HG02678 (cell line): Measurements from ENCODE around the gene UXS1.
A peak's percentile ranks its signal among the peaks of the same experiment; 100 is the strongest.
"Not testable (repeated sequence)": the region's sequence is repeated elsewhere in the genome, so short reads cannot be mapped to it uniquely, and the experiment has no call there.

Experiments used
- ATAC-seq: cut with Tn5 transposase; IDR thresholded peaks from one replicate; pipeline ENCODE4 v1.9.1; 2021; ENCODE audit warnings: mild to moderate bottlenecking, moderate library complexity; ENCODE audit not compliant: unreplicated experiment

UXS1 gene

GRCh38 chr2:106193977-106194778 is at the start of gene UXS1:
Gene UXS1, minus strand, starts transcription at chr2:106194301. Its CDS starts 60 bp downstream, at chr2:106194241.
- peak; percentile 67 for ATAC-seq

GRCh38 chr2:106239491-106239890 is 45.4 kb upstream of the UXS1 start:
- not testable (repeated sequence) for ATAC-seq

- not testable (repeated sequence) for ATAC-seq
These were observed 41.3 kb upstream of the UXS1 start for GRCh38 chr2:106235392-106235791.

- no peak for ATAC-seq
These were observed 39.2 kb upstream of the UXS1 start for GRCh38 chr2:106233350-106233706.

GRCh38 chr2:106232638-106233349 is 38.7 kb upstream of the UXS1 start:
- no peak for ATAC-seq

GRCh38 chr2:106223347-106223746 is 29.2 kb upstream of the UXS1 start:
- no peak for ATAC-seq

GRCh38 chr2:106222057-106222456 is 28.0 kb upstream of the UXS1 start:
- ATAC-seq: not testable (repeated sequence)

GRCh38 chr2:106219813-106220212 is 25.7 kb upstream of the UXS1 start:
- no peak for ATAC-seq

GRCh38 chr2:106219157-106219556 is 25.1 kb upstream of the UXS1 start:
- ATAC-seq: not testable (repeated sequence)

- no peak for ATAC-seq
These were observed 14.8 kb upstream of the UXS1 start for GRCh38 chr2:106208874-106209273.

- no peak for ATAC-seq
These were observed 14.3 kb upstream of the UXS1 start for GRCh38 chr2:106208399-106208798.

- ATAC-seq: no peak
These were observed 13.1 kb upstream of the UXS1 start for GRCh38 chr2:106207246-106207645.

GRCh38 chr2:106205488-106205887 is 11.4 kb upstream of the UXS1 start:
- no peak for ATAC-seq

GRCh38 chr2:106204551-106204950 is 10.4 kb upstream of the UXS1 start:
- ATAC-seq: not testable (repeated sequence)

GRCh38 chr2:106201661-106202060 is 7.6 kb upstream of the UXS1 start:
- no peak for ATAC-seq

GRCh38 chr2:106197878-106198277 is 3.8 kb upstream of the UXS1 start:
- ATAC-seq: no peak

GRCh38 chr2:106195981-106196380 is 1.9 kb upstream of the UXS1 start:
- ATAC-seq: no peak

- no peak for ATAC-seq
These were observed 1.4 kb upstream of the UXS1 start for GRCh38 chr2:106195456-106195855.

- no peak for ATAC-seq
These were observed 468 bp downstream of the UXS1 start for GRCh38 chr2:106193690-106193976.

- peak; percentile 46 for ATAC-seq
These were observed 1.1 kb downstream of the UXS1 start for GRCh38 chr2:106192752-106193689.

- no peak for ATAC-seq
These were observed 2.5 kb downstream of the UXS1 start for GRCh38 chr2:106191511-106192016.
